SK-N-SH (cell line): ENCODE data around the gene SLC35A2.

Source experiments
- EP300 ChIP-seq, 2 experiments: IDR thresholded peaks; 2 replicates each; pipeline versions ENCODE4 v1.4.0 to v1.6.1; 2012; ENCODE audit warnings: borderline replicate concordance in 1 of 2, low read depth in 1 of 2, low read length in 1 of 2
- EZH2phosphoT487 ChIP-seq: fragments of 200-600 bp; sonication (generic); IDR thresholded peaks from 2 replicates; pipeline ENCODE4 v1.6.1; 2017; ENCODE audit warnings: low read depth, mixed run types, mild to moderate bottlenecking, antibody characterized with exemption, moderate library complexity, borderline replicate concordance
- GATA2 ChIP-seq: sonication (generic); formaldehyde crosslinking; IDR thresholded peaks from 2 replicates; pipeline ENCODE4 v1.5.0; 2020; ENCODE audit warnings: mild to moderate bottlenecking, missing genetic modification reagents
- POLR2AphosphoS5 ChIP-seq: IDR thresholded peaks from 2 replicates; pipeline ENCODE4 v1.6.1; 2012; ENCODE audit warnings: low read depth, low read length
- RAD21 ChIP-seq: IDR thresholded peaks from 2 replicates; pipeline ENCODE4 v1.6.1; 2012; ENCODE audit warnings: mild to moderate bottlenecking, low read length
- TAF1 ChIP-seq: IDR thresholded peaks from 2 replicates; pipeline ENCODE4 v1.6.1; 2012; ENCODE audit warnings: low read depth, mild to moderate bottlenecking, low read length, moderate library complexity, borderline replicate concordance
- YY1 ChIP-seq: IDR thresholded peaks from 2 replicates; pipeline ENCODE4 v1.4.0; 2012; ENCODE audit warnings: low read depth, mild to moderate bottlenecking
- TF ChIP-seq, protein P1 (sequence below): IDR thresholded peaks from 2 replicates; pipeline ENCODE4 v1.4.0; 2012; ENCODE audit warnings: low read depth, borderline replicate concordance
- TF ChIP-seq, protein P2 (sequence below): fragments of 200-600 bp; sonication (generic); IDR thresholded peaks from 2 replicates; pipeline ENCODE4 v1.6.1; 2017; ENCODE audit warnings: antibody characterized with exemption, mild to moderate bottlenecking, moderate library complexity
- TF ChIP-seq, protein P3 (sequence below): fragments of 150-350 bp; IDR thresholded peaks from 2 replicates; pipeline ENCODE4 v1.6.1; 2017; ENCODE audit warnings: antibody characterized with exemption, low read length, low read depth, borderline replicate concordance
- TF ChIP-seq, protein P4 (sequence below): IDR thresholded peaks from 2 replicates; pipeline ENCODE4 v1.6.1; 2012; ENCODE audit warnings: mild to moderate bottlenecking, low read depth, low read length, moderate library complexity

DNA sequence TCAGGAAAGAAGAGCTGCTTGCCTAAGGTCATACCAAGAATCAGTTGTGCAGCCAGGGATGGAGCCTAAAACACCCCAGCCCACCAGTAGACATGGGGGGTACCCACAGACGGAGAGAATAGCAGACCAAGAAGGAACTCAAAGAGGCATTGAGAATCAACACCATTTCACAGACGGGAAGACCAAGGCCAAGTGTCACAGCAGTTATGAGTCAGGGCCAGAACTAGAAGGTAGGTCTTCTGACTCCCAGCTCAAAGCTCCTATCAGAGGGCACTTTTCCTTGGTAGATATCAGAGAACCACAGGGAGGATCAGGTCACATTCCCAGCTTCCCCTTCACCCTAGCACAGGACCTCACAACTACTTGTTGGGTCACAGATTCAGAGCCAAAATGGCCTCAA lies 31.4 kb upstream of the SLC35A2 start:
- no peak for TF ChIP-seq POLR2AphosphoS5
- TF ChIP-seq, protein P1, sequence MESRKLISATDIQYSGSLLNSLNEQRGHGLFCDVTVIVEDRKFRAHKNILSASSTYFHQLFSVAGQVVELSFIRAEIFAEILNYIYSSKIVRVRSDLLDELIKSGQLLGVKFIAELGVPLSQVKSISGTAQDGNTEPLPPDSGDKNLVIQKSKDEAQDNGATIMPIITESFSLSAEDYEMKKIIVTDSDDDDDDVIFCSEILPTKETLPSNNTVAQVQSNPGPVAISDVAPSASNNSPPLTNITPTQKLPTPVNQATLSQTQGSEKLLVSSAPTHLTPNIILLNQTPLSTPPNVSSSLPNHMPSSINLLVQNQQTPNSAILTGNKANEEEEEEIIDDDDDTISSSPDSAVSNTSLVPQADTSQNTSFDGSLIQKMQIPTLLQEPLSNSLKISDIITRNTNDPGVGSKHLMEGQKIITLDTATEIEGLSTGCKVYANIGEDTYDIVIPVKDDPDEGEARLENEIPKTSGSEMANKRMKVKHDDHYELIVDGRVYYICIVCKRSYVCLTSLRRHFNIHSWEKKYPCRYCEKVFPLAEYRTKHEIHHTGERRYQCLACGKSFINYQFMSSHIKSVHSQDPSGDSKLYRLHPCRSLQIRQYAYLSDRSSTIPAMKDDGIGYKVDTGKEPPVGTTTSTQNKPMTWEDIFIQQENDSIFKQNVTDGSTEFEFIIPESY: no peak
- TF ChIP-seq EZH2phosphoT487: no peak
- TF ChIP-seq, protein P2, sequence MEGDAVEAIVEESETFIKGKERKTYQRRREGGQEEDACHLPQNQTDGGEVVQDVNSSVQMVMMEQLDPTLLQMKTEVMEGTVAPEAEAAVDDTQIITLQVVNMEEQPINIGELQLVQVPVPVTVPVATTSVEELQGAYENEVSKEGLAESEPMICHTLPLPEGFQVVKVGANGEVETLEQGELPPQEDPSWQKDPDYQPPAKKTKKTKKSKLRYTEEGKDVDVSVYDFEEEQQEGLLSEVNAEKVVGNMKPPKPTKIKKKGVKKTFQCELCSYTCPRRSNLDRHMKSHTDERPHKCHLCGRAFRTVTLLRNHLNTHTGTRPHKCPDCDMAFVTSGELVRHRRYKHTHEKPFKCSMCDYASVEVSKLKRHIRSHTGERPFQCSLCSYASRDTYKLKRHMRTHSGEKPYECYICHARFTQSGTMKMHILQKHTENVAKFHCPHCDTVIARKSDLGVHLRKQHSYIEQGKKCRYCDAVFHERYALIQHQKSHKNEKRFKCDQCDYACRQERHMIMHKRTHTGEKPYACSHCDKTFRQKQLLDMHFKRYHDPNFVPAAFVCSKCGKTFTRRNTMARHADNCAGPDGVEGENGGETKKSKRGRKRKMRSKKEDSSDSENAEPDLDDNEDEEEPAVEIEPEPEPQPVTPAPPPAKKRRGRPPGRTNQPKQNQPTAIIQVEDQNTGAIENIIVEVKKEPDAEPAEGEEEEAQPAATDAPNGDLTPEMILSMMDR: no peak
- TF ChIP-seq TAF1: no peak
- TF ChIP-seq, protein P3, sequence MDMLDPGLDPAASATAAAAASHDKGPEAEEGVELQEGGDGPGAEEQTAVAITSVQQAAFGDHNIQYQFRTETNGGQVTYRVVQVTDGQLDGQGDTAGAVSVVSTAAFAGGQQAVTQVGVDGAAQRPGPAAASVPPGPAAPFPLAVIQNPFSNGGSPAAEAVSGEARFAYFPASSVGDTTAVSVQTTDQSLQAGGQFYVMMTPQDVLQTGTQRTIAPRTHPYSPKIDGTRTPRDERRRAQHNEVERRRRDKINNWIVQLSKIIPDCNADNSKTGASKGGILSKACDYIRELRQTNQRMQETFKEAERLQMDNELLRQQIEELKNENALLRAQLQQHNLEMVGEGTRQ: no peak
- TF ChIP-seq, protein P4, sequence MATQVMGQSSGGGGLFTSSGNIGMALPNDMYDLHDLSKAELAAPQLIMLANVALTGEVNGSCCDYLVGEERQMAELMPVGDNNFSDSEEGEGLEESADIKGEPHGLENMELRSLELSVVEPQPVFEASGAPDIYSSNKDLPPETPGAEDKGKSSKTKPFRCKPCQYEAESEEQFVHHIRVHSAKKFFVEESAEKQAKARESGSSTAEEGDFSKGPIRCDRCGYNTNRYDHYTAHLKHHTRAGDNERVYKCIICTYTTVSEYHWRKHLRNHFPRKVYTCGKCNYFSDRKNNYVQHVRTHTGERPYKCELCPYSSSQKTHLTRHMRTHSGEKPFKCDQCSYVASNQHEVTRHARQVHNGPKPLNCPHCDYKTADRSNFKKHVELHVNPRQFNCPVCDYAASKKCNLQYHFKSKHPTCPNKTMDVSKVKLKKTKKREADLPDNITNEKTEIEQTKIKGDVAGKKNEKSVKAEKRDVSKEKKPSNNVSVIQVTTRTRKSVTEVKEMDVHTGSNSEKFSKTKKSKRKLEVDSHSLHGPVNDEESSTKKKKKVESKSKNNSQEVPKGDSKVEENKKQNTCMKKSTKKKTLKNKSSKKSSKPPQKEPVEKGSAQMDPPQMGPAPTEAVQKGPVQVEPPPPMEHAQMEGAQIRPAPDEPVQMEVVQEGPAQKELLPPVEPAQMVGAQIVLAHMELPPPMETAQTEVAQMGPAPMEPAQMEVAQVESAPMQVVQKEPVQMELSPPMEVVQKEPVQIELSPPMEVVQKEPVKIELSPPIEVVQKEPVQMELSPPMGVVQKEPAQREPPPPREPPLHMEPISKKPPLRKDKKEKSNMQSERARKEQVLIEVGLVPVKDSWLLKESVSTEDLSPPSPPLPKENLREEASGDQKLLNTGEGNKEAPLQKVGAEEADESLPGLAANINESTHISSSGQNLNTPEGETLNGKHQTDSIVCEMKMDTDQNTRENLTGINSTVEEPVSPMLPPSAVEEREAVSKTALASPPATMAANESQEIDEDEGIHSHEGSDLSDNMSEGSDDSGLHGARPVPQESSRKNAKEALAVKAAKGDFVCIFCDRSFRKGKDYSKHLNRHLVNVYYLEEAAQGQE: no peak
- no peak for TF ChIP-seq GATA2 (CRISPR knock-in tag)
- no peak for TF ChIP-seq RAD21
- TF ChIP-seq YY1: no peak
- no peak for TF ChIP-seq EP300 (IDR thresholded peaks at IDR 0.05; ENCODE audit: borderline replicate concordance in 1 of 2, low read depth in 1 of 2, low read length in 1 of 2)
